ENCODE data around the gene CRCP.
A peak's percentile ranks its signal among the peaks of the same experiment; 100 is the strongest.
"Not testable (repeated sequence)": the region's sequence is repeated elsewhere in the genome, so short reads cannot be mapped to it uniquely, and the experiment has no call there.

The CRCP gene

GRCh38 chr7:66114743-66115649 lies at the start of gene CRCP:
Gene CRCP, plus strand, starts transcription at chr7:66114847. Its CDS starts 116 bp downstream, at chr7:66114963.
- peak; percentile 76 for DNase-seq (ENCODE audit: low spot score)

GRCh38 chr7:66069732-66070131 lies 44.9 kb upstream of the CRCP start:
- DNase-seq (ENCODE audit: low spot score), result no peak

GRCh38 chr7:66070222-66070621 lies 44.4 kb upstream of the CRCP start:
- no peak for DNase-seq (ENCODE audit: low spot score)

- DNase-seq (ENCODE audit: low spot score), result peak; percentile 29
Measured at GRCh38 chr7:66072208-66072607, 42.4 kb upstream of the CRCP start.

GRCh38 chr7:66075590-66076461 lies 38.8 kb upstream of the CRCP start, which contains the start of gene ASL:
Gene ASL, plus strand, starts transcription at chr7:66075819. Its CDS starts 263 bp downstream, at chr7:66076082.
- peak; percentile 94 for DNase-seq (ENCODE audit: low spot score)

- no peak for DNase-seq (ENCODE audit: low spot score)
Measured at GRCh38 chr7:66076462-66077329, 38.0 kb upstream of the CRCP start.

- no peak for DNase-seq (ENCODE audit: low spot score)
Measured at GRCh38 chr7:66078067-66078466, 36.6 kb upstream of the CRCP start.

- DNase-seq (ENCODE audit: low spot score), result no peak
Measured at GRCh38 chr7:66082083-66082482, 32.6 kb upstream of the CRCP start.

- DNase-seq (ENCODE audit: low spot score), result no peak
Measured at GRCh38 chr7:66082886-66083415, 31.7 kb upstream of the CRCP start.

GRCh38 chr7:66083677-66084076 lies 31.0 kb upstream of the CRCP start:
- DNase-seq (ENCODE audit: low spot score), result no peak

- no peak for DNase-seq (ENCODE audit: low spot score)
Measured at GRCh38 chr7:66088861-66089838, 25.5 kb upstream of the CRCP start.

GRCh38 chr7:66092654-66093053 lies 22.0 kb upstream of the CRCP start:
- DNase-seq (ENCODE audit: low spot score), result no peak

GRCh38 chr7:66095010-66095409 lies 19.6 kb upstream of the CRCP start:
- DNase-seq (ENCODE audit: low spot score), result no peak

GRCh38 chr7:66099232-66099550 lies 15.5 kb upstream of the CRCP start:
- DNase-seq (ENCODE audit: low spot score), result no peak

GRCh38 chr7:66099551-66100407 lies 14.9 kb upstream of the CRCP start:
- DNase-seq (ENCODE audit: low spot score), result peak; percentile 45

- no peak for DNase-seq (ENCODE audit: low spot score)
Measured at GRCh38 chr7:66100408-66101050, 14.1 kb upstream of the CRCP start.

- DNase-seq (ENCODE audit: low spot score), result not testable (repeated sequence)
Measured at GRCh38 chr7:66102168-66102567, 12.5 kb upstream of the CRCP start.

- not testable (repeated sequence) for DNase-seq (ENCODE audit: low spot score)
Measured at GRCh38 chr7:66103994-66104393, 10.7 kb upstream of the CRCP start.

- no peak for DNase-seq (ENCODE audit: low spot score)
Measured at GRCh38 chr7:66105263-66105748, 9.3 kb upstream of the CRCP start.

All from putamen (tissue), 1 donor.